GM19452 (cell line): ENCODE data around the gene SLC35D2.
"Not testable (repeated sequence)": the region's sequence is repeated elsewhere in the genome, so short reads cannot be mapped to it uniquely, and the experiment has no call there.

Source experiments
- ATAC-seq: cut with Tn5 transposase; IDR thresholded peaks from one replicate; pipeline ENCODE4 v1.9.1; 2021; ENCODE audit not compliant: unreplicated experiment

Gene SLC35D2

DNA sequence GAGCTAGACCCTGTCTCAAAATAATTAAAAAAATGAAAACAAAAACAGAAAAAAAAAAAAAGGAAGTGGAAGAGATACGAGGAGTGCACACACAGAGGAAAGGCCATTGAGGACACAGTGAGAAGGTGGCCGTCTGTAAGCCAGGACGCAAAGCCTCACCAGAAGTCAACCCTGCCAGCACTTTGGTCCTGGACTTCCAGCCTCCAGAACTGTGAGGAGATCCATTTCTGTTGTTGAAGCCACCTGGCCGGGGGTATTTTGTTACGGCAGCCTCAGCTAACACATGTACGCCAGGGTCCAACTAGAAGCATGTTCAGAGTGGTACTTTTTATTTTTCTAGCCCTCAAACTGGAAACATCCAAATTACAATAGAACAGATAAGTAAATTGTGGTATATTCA, 21.8 kb downstream of the SLC35D2 start:
- no peak for ATAC-seq

GRCh38 chr9:96360976-96361375, 22.5 kb downstream of the SLC35D2 start:
- no peak for ATAC-seq

DNA sequence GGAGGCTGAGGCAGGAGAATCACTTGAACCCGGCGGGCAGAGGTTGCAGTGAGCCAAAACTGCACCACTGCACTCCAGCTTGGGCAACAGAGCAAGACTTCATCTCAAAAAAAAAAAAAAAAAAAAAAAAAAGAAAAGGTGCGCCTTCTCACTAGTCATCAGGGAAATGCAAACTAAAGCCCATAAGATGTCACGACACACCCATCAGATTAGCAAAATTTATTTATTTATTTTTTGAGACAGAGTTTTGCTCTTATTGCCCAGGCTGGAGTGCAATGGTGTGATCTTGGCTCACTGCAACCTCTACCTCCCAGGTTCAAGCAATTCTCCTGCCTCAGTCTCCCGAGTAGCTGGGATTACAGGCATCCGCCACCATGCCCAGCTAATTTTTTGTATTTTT, 23.0 kb downstream of the SLC35D2 start:
- not testable (repeated sequence) for ATAC-seq

- ATAC-seq: no peak
Observed at GRCh38 chr9:96350866-96351265, 32.6 kb downstream of the SLC35D2 start.

DNA sequence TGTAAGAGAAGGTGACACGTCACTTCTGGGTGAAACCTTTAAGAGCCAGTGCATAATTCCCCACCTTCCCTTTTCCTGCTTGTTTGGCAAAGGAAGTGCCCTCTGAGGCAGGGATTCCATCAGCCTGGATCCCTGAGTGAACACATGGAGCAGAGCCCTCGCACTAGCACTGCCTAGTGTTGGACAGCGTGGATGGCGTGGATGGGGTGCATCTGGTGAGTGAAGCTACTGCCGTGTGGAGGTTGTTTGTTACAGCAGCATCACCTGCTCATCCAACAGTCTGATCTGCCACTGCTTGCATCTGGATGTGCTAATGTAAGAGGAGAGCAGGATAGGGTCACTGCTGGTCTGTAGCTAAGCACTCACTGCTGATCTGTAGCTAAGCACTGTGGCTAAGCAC, 35.2 kb downstream of the SLC35D2 start:
- no peak for ATAC-seq

DNA sequence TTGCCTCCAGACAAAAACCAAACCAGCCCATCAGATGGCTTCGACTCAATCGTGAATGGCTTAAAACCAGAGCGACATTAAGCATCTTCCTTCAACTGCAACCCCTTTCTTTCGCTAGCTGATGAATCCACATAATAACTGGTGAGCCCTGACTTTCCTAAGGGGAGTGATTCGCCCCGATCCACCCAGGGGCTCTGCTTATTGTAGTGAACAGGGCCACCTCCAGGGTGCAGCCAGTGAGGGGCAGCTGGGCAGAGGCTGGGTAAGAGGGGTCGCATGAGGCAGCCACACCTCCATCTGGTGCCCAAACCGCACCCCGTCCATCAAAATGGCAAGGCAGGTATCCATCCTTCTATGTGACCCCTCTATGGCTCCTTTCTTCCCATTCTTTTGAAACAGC, 38.0 kb downstream of the SLC35D2 start:
- no peak for ATAC-seq

- no peak for ATAC-seq
Observed at GRCh38 chr9:96344458-96345180, 38.9 kb downstream of the SLC35D2 start.

- ATAC-seq: no peak
Observed at GRCh38 chr9:96343515-96344360, 39.8 kb downstream of the SLC35D2 start.

- ATAC-seq: no peak
Observed at GRCh38 chr9:96342571-96343245, 40.8 kb downstream of the SLC35D2 start.

DNA sequence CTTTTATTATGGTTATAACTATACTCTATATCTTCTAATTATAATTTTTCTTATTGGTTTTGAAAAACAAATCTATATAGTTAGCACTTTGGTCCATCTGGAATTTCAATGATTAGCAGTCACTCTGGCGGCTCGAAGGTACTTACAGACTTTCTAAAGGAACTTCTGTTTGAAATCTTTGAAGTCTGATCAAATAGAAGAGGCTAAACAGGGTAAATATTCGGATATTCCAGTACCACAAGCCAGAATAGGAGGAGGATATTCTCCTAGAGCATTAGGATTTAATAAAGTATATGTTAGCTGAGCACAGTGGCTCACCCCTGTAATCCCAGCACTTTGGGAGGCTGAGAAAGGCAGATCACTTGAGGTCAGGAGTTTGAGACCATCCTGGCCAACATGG, 42.8 kb downstream of the SLC35D2 start:
- ATAC-seq: no peak

DNA sequence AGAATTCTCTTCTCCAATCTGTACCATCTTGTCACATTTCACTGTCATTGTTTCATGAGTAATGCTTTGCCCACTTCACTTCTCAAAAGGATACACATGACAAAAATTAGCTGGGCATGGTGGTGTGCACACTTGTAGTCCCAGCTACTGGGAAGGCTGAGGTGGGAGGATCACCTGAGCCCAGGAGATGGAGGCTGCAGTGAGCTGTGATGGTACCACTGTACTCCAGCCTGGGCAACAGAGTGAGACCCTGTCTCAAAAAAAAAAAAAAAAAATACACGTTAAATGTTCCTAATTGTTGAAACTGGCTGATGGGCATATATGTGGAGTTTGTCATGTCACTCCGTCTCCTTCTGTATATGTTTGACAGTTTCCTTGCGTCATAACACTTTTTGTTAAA, 45.2 kb downstream of the SLC35D2 start:
- ATAC-seq: no peak

DNA sequence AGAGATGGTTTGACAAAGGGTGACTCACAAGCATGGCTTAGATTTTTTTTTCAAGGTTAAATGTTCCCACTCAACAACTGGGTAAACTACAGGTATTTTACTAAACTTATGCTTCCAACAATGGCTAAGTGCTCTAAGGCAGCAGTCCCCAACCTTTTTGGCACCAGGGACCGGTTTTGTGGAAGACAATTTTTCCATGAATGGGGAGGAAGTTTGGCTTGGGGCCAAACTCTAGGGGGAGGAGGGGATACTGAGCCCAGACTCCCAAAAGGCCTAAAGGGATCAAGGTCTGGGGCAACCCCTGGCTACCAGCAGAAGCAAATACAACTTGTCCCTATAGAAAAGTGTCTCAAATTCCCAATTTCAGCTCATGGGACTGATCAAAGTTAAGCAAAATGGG, 49.6 kb downstream of the SLC35D2 start:
- ATAC-seq: no peak

GRCh38 chr9:96331236-96331947, 52.1 kb downstream of the SLC35D2 start:
- no peak for ATAC-seq

DNA sequence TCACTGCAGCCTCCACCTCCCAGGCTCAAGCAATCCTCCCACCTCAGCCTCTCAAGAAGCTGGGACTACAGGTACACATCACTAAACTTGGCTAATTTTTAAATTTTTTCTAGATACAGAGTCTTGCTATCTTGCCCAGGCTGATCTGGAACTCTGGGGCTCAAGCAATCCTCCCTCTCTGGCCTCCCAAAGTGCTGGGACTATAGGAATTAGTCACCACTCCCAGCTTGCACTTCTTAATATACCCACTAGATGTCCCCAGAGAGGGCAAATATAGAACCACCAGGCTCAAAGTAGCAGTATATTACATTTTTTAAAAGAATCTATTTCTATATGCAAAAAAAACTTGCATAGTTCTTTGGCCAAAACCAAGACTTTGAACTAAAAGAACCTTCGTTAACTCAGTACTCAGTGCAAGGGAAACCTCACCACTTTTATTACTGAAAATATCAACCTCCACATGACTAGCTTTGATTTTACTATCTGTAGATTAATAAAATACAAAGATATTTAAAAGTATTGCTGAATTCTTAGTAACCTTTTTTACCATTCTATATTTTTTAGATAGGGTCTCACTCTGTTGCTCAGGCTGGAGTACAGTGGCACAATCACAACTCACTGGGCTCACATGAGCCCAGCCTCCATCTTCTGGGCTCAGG, 55.7 kb downstream of the SLC35D2 start:
- ATAC-seq: no peak

GRCh38 chr9:96323169-96323568, 60.3 kb downstream of the SLC35D2 start:
- ATAC-seq: no peak

GRCh38 chr9:96322736-96323135, 60.8 kb downstream of the SLC35D2 start:
- ATAC-seq: not testable (repeated sequence)

- not testable (repeated sequence) for ATAC-seq
Observed at GRCh38 chr9:96322210-96322609, 61.3 kb downstream of the SLC35D2 start.

DNA sequence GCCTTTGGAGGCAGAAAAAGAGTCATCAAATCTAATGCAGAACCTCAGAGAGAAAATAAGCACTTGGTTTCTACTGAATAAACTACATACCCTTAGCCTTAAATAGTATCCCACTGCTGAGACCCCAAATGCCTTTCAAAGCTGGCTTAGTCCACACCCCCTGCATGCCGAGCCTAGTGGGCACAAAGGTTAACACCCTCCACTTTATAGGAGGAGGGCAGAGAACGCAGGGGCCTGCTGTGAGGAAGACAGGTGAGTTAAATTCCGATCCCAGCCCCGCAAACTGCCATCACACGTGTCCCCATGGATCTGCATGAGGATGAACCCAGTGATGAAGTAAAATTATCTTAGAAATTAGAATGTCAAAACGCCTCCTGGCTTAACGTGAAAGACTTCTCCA, 62.0 kb downstream of the SLC35D2 start:
- ATAC-seq: no peak

GRCh38 chr9:96320749-96321280, 62.7 kb downstream of the SLC35D2 start:
- ATAC-seq: no peak

DNA sequence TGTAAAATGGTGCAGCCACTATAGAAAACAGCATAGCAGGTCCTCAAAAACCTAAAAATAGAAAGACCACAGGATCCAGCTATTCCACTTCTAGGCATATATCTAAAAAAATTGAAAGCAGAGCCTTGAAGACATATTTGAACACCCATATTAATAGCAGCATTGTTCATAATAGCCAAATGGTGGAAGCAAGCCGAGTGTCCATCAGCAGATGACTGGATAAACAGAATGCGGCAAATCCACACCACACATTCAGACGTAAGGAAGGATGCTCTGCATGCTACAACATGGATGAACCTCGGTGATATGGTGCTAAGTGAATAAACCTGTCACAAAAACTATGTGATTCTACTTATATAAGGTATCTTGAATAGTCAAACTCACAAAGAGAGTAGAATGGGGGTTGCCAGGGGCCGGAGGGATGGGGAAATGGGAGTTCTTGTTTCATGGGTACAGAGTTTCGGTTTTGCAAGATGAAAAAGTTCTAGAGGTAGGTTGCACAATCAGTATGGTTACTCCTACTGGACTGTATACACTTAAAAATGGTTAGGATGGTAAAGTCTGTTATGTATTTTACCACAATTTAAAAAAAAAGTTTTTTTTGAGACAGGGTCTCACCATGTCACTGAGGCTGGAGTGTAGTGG, 64.5 kb downstream of the SLC35D2 start:
- ATAC-seq: no peak
